CD4-positive, alpha-beta T cell treated with Interleukin-12 subunit alpha and Interleukin-12 subunit beta, for 1 hour (primary cell): ENCODE results near the gene SLC44A5.
"Not testable (repeated sequence)": the region's sequence is repeated elsewhere in the genome, so short reads cannot be mapped to it uniquely, and the experiment has no call there.

ENCODE experiments used
- DNase-seq: peaks from one replicate; pipeline ENCODE4 v3.0.0-alpha.2; 2020

Gene SLC44A5

GRCh38 chr1:75444220-75444619, 166.7 kb downstream of the SLC44A5 start:
- no peak for DNase-seq

GRCh38 chr1:75440274-75440673, 170.6 kb downstream of the SLC44A5 start:
- no peak for DNase-seq

- DNase-seq, result no peak
These were observed 172.6 kb downstream of the SLC44A5 start for GRCh38 chr1:75438355-75438754.

- no peak for DNase-seq
These were observed 179.1 kb downstream of the SLC44A5 start for GRCh38 chr1:75431843-75432242.

GRCh38 chr1:75430526-75430925, 180.4 kb downstream of the SLC44A5 start:
- DNase-seq, result no peak

- no peak for DNase-seq
These were observed 184.2 kb downstream of the SLC44A5 start for GRCh38 chr1:75426688-75427087.

- DNase-seq, result no peak
These were observed 185.8 kb downstream of the SLC44A5 start for GRCh38 chr1:75425001-75425650.

GRCh38 chr1:75423616-75424015, 187.3 kb downstream of the SLC44A5 start:
- DNase-seq, result no peak

GRCh38 chr1:75423136-75423535, 187.8 kb downstream of the SLC44A5 start:
- no peak for DNase-seq

GRCh38 chr1:75421371-75421770, 189.5 kb downstream of the SLC44A5 start:
- no peak for DNase-seq

GRCh38 chr1:75415187-75415586, 195.7 kb downstream of the SLC44A5 start:
- no peak for DNase-seq

GRCh38 chr1:75412616-75413015, 198.3 kb downstream of the SLC44A5 start:
- no peak for DNase-seq

GRCh38 chr1:75404681-75405080, 206.2 kb downstream of the SLC44A5 start:
- not testable (repeated sequence) for DNase-seq

- not testable (repeated sequence) for DNase-seq
These were observed 207.7 kb downstream of the SLC44A5 start for GRCh38 chr1:75403147-75403646.

- DNase-seq, result no peak
These were observed 210.2 kb downstream of the SLC44A5 start for GRCh38 chr1:75400716-75401115.

- DNase-seq, result no peak
These were observed 214.2 kb downstream of the SLC44A5 start for GRCh38 chr1:75396745-75397144.

- no peak for DNase-seq
These were observed 214.7 kb downstream of the SLC44A5 start for GRCh38 chr1:75396260-75396659.

- DNase-seq, result no peak
These were observed 216.4 kb downstream of the SLC44A5 start for GRCh38 chr1:75394386-75395139.

- no peak for DNase-seq
These were observed 218.6 kb downstream of the SLC44A5 start for GRCh38 chr1:75392278-75392677.

GRCh38 chr1:75375476-75376447, 235.2 kb downstream of the SLC44A5 start:
- not testable (repeated sequence) for DNase-seq

- no peak for DNase-seq
These were observed 237.3 kb downstream of the SLC44A5 start for GRCh38 chr1:75373542-75374159.

- DNase-seq, result no peak
These were observed 244.3 kb downstream of the SLC44A5 start for GRCh38 chr1:75366595-75366994.

- no peak for DNase-seq
These were observed 249.7 kb downstream of the SLC44A5 start for GRCh38 chr1:75361260-75361659.
